Trophoblast cell (in vitro differentiated cells and primary cell): ENCODE measurements around the gene ZNF407.

Experiments used
- DNase-seq, 2 donors: peaks; one replicate each; pipeline ENCODE4 v3.0.0-alpha.2; 2016
- H2AFZ ChIP-seq: 2 replicates; pipeline ENCODE4 v1.6.1; 2013; ENCODE audit warnings: low read length, moderate library complexity, mild to moderate bottlenecking; ENCODE audit not compliant: insufficient read depth, poor library complexity
- H2AK5ac ChIP-seq: 2 replicates; pipeline ENCODE4 v1.6.1; 2013; ENCODE audit warnings: mild to moderate bottlenecking, low read length
- H2BK120ac ChIP-seq: 2 replicates; pipeline ENCODE4 v1.6.1; 2013; ENCODE audit warnings: low read length, mild to moderate bottlenecking, moderate library complexity; ENCODE audit not compliant: insufficient read depth, poor library complexity
- H2BK12ac ChIP-seq: 2 replicates; pipeline ENCODE4 v1.6.1; 2013; ENCODE audit warnings: mild to moderate bottlenecking, low read length, moderate library complexity
- H2BK5ac ChIP-seq: 2 replicates; pipeline ENCODE4 v1.6.1; 2013; ENCODE audit warnings: low read length, low read depth, moderate library complexity, mild to moderate bottlenecking; ENCODE audit not compliant: poor library complexity
- H3K14ac ChIP-seq: 2 replicates; pipeline ENCODE4 v1.6.1; 2013; ENCODE audit warnings: mild to moderate bottlenecking, low read length
- H3K18ac ChIP-seq: 2 replicates; pipeline ENCODE4 v1.6.1; 2013; ENCODE audit warnings: mild to moderate bottlenecking, low read length
- H3K23ac ChIP-seq: 2 replicates; pipeline ENCODE4 v1.6.1; 2013; ENCODE audit warnings: low read length
- H3K27ac ChIP-seq: 2 replicates; pipeline ENCODE4 v1.5.1; 2013; ENCODE audit warnings: low read depth, mild to moderate bottlenecking, inconsistent platforms, low read length, moderate library complexity
- H3K27me3 ChIP-seq: 2 replicates; pipeline ENCODE4 v1.6.1; 2013; ENCODE audit warnings: inconsistent platforms, mild to moderate bottlenecking, low read length, moderate library complexity; ENCODE audit not compliant: insufficient read depth
- H3K36me3 ChIP-seq, 2 experiments: 1 replicate in 1 of 2; 2 replicates in 1 of 2; pipeline ENCODE4 v1.6.1; 2013; ENCODE audit warnings: low read length in 2 of 2, mild to moderate bottlenecking in 2 of 2, moderate library complexity in 1 of 2; ENCODE audit not compliant: insufficient read depth in 2 of 2, control insufficient read depth in 1 of 2
- H3K4ac ChIP-seq: 2 replicates; pipeline ENCODE4 v1.6.1; 2013; ENCODE audit warnings: low read depth, mild to moderate bottlenecking, low read length, moderate library complexity
- H3K4me1 ChIP-seq, 2 experiments: 1 replicate in 1 of 2; 2 replicates in 1 of 2; pipeline ENCODE4 v1.6.1; 2013; ENCODE audit warnings: low read length in 2 of 2, mild to moderate bottlenecking in 2 of 2, moderate library complexity in 1 of 2; ENCODE audit not compliant: insufficient read depth in 2 of 2, control insufficient read depth in 1 of 2
- H3K4me2 ChIP-seq: 2 replicates; pipeline ENCODE4 v1.6.1; 2013; ENCODE audit warnings: inconsistent platforms, mild to moderate bottlenecking, low read length, moderate library complexity
- H3K4me3 ChIP-seq: 2 replicates; pipeline ENCODE4 v1.5.1; 2013; ENCODE audit warnings: mild to moderate bottlenecking, low read depth, low read length, inconsistent platforms
- H3K79me1 ChIP-seq: one replicate; pipeline ENCODE4 v1.6.1; 2013; ENCODE audit warnings: low read length
- H3K79me2 ChIP-seq: 2 replicates; pipeline ENCODE4 v1.6.1; 2013; ENCODE audit warnings: low read length, mild to moderate bottlenecking; ENCODE audit not compliant: control insufficient read depth, insufficient read depth, poor library complexity
- H3K9ac ChIP-seq: 2 replicates; pipeline ENCODE4 v1.6.1; 2013; ENCODE audit warnings: mild to moderate bottlenecking, low read length
- H3K9me3 ChIP-seq: 2 replicates; pipeline ENCODE4 v1.6.1; 2013; ENCODE audit warnings: low read depth, mild to moderate bottlenecking, control low read depth, inconsistent platforms, low read length; ENCODE audit not compliant: insufficient read depth
- H4K12ac ChIP-seq: 2 replicates; pipeline ENCODE4 v1.6.1; 2013; ENCODE audit warnings: low read depth, mild to moderate bottlenecking, low read length, moderate library complexity
- H4K8ac ChIP-seq: 2 replicates; pipeline ENCODE4 v1.6.1; 2013; ENCODE audit warnings: low read depth, mild to moderate bottlenecking, low read length, moderate library complexity
- H4K91ac ChIP-seq: one replicate; pipeline ENCODE4 v1.6.1; 2013; ENCODE audit warnings: low read depth, mild to moderate bottlenecking, low read length, moderate library complexity
- WGBS: extraction: QIAGEN DNeasy Blood & Tissue Kit; methylation state at CpG from one replicate; pipeline ENCODE4 v1.1.7; 2013; ENCODE audit warnings: missing lambda C conversion rate; ENCODE audit not compliant: insufficient read length, insufficient coverage; ENCODE audit errors: extremely low coverage; 5-methylcytosine and 5-hydroxymethylcytosine counted together

The ZNF407 gene

DNA sequence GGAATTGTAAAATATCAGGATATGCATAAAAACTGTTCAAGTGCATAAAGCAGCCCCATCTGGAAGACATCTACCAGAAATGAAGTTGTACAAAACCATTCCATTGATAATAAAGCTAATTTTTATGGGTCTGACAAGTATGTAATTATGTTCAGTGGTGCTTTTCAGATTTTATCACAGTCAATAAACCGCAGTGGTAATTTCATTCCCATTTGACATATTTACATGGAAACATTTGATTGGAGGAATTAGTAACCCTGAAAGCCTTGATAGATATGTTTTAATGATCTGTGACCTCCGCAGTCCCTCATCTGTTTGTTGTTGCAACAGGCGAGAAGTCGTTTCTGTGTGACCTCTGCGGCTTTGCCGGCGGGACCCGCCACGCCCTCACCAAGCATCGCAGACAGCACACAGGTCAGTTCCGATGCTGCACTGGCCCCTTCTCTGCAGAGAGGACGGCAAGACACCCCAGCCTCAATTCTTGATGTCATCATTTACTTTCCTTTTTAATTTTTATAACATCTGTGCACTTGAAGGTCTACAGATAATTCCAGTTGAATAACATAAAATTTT lies 283.1 kb downstream of the ZNF407 start:
- no CpG with 5 or more reads among the region's 12 CpGs for WGBS

DNA sequence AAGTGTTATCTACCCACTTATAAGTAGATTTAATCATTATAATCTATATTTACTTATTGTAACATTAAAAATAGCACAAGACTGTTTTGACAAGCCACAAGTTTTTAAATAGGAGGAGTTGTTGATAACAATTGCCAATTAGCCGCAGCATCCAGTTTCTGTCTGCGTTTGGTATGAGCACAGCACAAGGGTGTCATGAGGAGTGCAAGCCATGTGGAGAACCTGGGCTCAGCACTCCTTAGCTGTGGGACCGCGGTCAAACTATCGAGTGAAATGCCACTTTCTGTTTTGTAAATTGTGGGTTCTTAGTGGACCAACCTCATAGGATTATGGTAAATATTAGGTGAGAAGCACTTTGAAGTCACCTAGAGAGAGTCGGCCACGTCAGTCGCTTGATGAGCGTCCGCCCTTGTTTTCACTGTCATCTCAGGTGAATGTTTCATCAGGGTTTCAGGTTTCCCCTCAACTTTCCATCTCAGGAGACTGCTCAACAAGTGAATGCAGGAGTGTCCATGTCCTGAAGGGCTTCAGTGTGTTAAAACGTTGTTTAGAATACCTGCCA lies 294.5 kb downstream of the ZNF407 start:
- peak in 1 of 2 donors; percentile 4 for DNase-seq
- Histone ChIP-seq H3K27me3 (no peaks in the 10 kb centered on the region), H3K9ac (no peak overlapping the region), H3K23ac (no peak overlapping the region), H2BK5ac (no peak overlapping the region), H3K18ac (no peak overlapping the region), H3K9me3 (no peaks in the 10 kb centered on the region), H4K12ac (no peak overlapping the region), H3K14ac (no peak overlapping the region), H2BK120ac (no peak overlapping the region), H3K4me1 (no peaks in the 10 kb centered on the region), H3K4me2 (no peak overlapping the region), H3K79me1 (no peaks in the 10 kb centered on the region), H3K79me2 (no peaks in the 10 kb centered on the region), H4K91ac (no peak overlapping the region), H2AK5ac (no peak overlapping the region), H3K27ac (no peak overlapping the region), H3K4me3 (no peak overlapping the region), H4K8ac (no peak overlapping the region), H2BK12ac (no peak overlapping the region), H2AFZ (no peak overlapping the region), H3K4ac (no peak overlapping the region), H3K36me3 (peaks cover 0 to 2% of the 10 kb centered on the region in 2 experiments)
- WGBS = no CpG with 5 or more reads among the region's 11 CpGs

More for the DNA sequence above, 283.1 kb downstream of the ZNF407 start:
- H3K9ac ChIP-seq = no peak overlapping the region
- H3K36me3 ChIP-seq = no peaks in the 10 kb centered on the region
- H4K8ac ChIP-seq = no peak overlapping the region
- no peak overlapping the region for H3K4ac ChIP-seq
- no peak overlapping the region for H2BK5ac ChIP-seq
- DNase-seq = no peak
- no peak overlapping the region for H2AK5ac ChIP-seq
- no peaks in the 10 kb centered on the region for H3K79me2 ChIP-seq
- no peak overlapping the region for H2BK120ac ChIP-seq
- no peaks in the 10 kb centered on the region for H3K79me1 ChIP-seq
- H3K14ac ChIP-seq = no peak overlapping the region
- no peak overlapping the region for H3K27ac ChIP-seq
- H2BK12ac ChIP-seq = no peak overlapping the region
- H3K27me3 ChIP-seq = no peaks in the 10 kb centered on the region
- H3K4me2 ChIP-seq = no peak overlapping the region
- H4K12ac ChIP-seq = no peak overlapping the region
- no peak overlapping the region for H3K23ac ChIP-seq
- H3K9me3 ChIP-seq = no peaks in the 10 kb centered on the region
- no peak overlapping the region for H3K4me3 ChIP-seq
- no peak overlapping the region for H3K18ac ChIP-seq
- H4K91ac ChIP-seq = no peak overlapping the region
- peaks cover 0 to 4% of the 10 kb centered on the region in 2 experiments for H3K4me1 ChIP-seq
- no peak overlapping the region for H2AFZ ChIP-seq

GRCh38 chr18:74895686-74896085 lies 298.0 kb downstream of the ZNF407 start:
- no peak overlapping the region for H4K91ac ChIP-seq
- H3K14ac ChIP-seq = no peak overlapping the region
- H2BK12ac ChIP-seq = no peak overlapping the region
- peaks cover 2 to 3% of the 10 kb centered on the region in 2 experiments for H3K4me1 ChIP-seq
- H2BK5ac ChIP-seq = no peak overlapping the region
- no peak overlapping the region for H3K18ac ChIP-seq
- no peak overlapping the region for H4K8ac ChIP-seq
- no peaks in the 10 kb centered on the region for H3K36me3 ChIP-seq
- no peak overlapping the region for H3K4me3 ChIP-seq
- no CpG with 5 or more reads among the region's 1 CpG for WGBS
- no peak overlapping the region for H2AFZ ChIP-seq
- H4K12ac ChIP-seq = no peak overlapping the region
- no peak overlapping the region for H3K4me2 ChIP-seq
- H2BK120ac ChIP-seq = no peak overlapping the region
- no peak for DNase-seq
- no peaks in the 10 kb centered on the region for H3K27me3 ChIP-seq
- H3K79me2 ChIP-seq = no peaks in the 10 kb centered on the region
- no peaks in the 10 kb centered on the region for H3K79me1 ChIP-seq
- H3K4ac ChIP-seq = no peak overlapping the region
- H2AK5ac ChIP-seq = no peak overlapping the region
- H3K27ac ChIP-seq = no peak overlapping the region
- no peaks in the 10 kb centered on the region for H3K9me3 ChIP-seq
- H3K9ac ChIP-seq = no peak overlapping the region
- no peak overlapping the region for H3K23ac ChIP-seq

- no peak overlapping the region for H3K4me2 ChIP-seq
Measured at GRCh38 chr18:74896390-74896991, 298.8 kb downstream of the ZNF407 start.

More at GRCh38 chr18:74896390-74896991, 298.8 kb downstream of the ZNF407 start:
- no peak overlapping the region for H2AK5ac ChIP-seq
- no peak overlapping the region for H2BK120ac ChIP-seq
- no peak overlapping the region for H4K8ac ChIP-seq
- no peaks in the 10 kb centered on the region for H3K79me1 ChIP-seq
- no peak overlapping the region for H4K91ac ChIP-seq
- no CpG with 5 or more reads among the region's 4 CpGs for WGBS
- H4K12ac ChIP-seq = no peak overlapping the region
- H3K4ac ChIP-seq = no peak overlapping the region
- no peaks in the 10 kb centered on the region for H3K36me3 ChIP-seq
- no peaks in the 10 kb centered on the region for H3K27me3 ChIP-seq
- no peak overlapping the region for H3K4me3 ChIP-seq
- no peaks in the 10 kb centered on the region for H3K9me3 ChIP-seq
- H2BK12ac ChIP-seq = no peak overlapping the region
- no peak overlapping the region for H2BK5ac ChIP-seq
- no peak overlapping the region for H3K9ac ChIP-seq
- H3K14ac ChIP-seq = no peak overlapping the region
- no peak overlapping the region for H3K23ac ChIP-seq
- H2AFZ ChIP-seq = no peak overlapping the region
- peak; percentile 25 to 63 for DNase-seq
- H3K18ac ChIP-seq = no peak overlapping the region
- H3K27ac ChIP-seq = no peak overlapping the region
- H3K4me1 ChIP-seq = peaks cover 2 to 3% of the 10 kb centered on the region in 2 experiments
- no peaks in the 10 kb centered on the region for H3K79me2 ChIP-seq
